Iris pigment epithelial cell (primary cell): ENCODE data around the gene PTCD3.
A peak's percentile ranks its signal among the peaks of the same experiment; 100 is the strongest.

Experiments
- DNase-seq: peaks from one replicate; pipeline ENCODE4 v3.0.0-alpha.2; 2011; ENCODE audit warnings: low read depth

Gene PTCD3

GRCh38 chr2:86143926-86144685 lies 38.1 kb downstream of the PTCD3 start:
- DNase-seq = no peak

GRCh38 chr2:86147793-86148192 lies 41.8 kb downstream of the PTCD3 start:
- DNase-seq = peak; percentile 12

GRCh38 chr2:86150502-86150901 lies 44.5 kb downstream of the PTCD3 start:
- DNase-seq = no peak

- no peak for DNase-seq
Measured at GRCh38 chr2:86157009-86157556, 51.0 kb downstream of the PTCD3 start.

- no peak for DNase-seq
Measured at GRCh38 chr2:86158286-86158685, 52.3 kb downstream of the PTCD3 start.

- peak; percentile 70 for DNase-seq
Measured at GRCh38 chr2:86160156-86160952, 54.3 kb downstream of the PTCD3 start.

GRCh38 chr2:86170449-86170848 lies 64.4 kb downstream of the PTCD3 start:
- DNase-seq = no peak

- no peak for DNase-seq
Measured at GRCh38 chr2:86171295-86171694, 65.3 kb downstream of the PTCD3 start.

GRCh38 chr2:86172610-86173009 lies 66.6 kb downstream of the PTCD3 start:
- no peak for DNase-seq

GRCh38 chr2:86174445-86174844 lies 68.4 kb downstream of the PTCD3 start:
- DNase-seq = no peak

GRCh38 chr2:86175828-86176227 lies 69.8 kb downstream of the PTCD3 start:
- DNase-seq = no peak

GRCh38 chr2:86176597-86176996 lies 70.6 kb downstream of the PTCD3 start:
- DNase-seq = no peak

GRCh38 chr2:86185517-86186212 lies 79.6 kb downstream of the PTCD3 start:
- no peak for DNase-seq

- DNase-seq = no peak
Measured at GRCh38 chr2:86186431-86186830, 80.4 kb downstream of the PTCD3 start.

- DNase-seq = no peak
Measured at GRCh38 chr2:86189782-86190416, 83.9 kb downstream of the PTCD3 start.
